Caki2 (cell line): ENCODE data around the gene ZFR2. TPM values are rescaled to one million over a fixed set of nuclear protein-coding genes. Genes with fewer than 3 reads are reported as not detected.
"Not testable (repeated sequence)": the region's sequence is repeated elsewhere in the genome, so short reads cannot be mapped to it uniquely, and the experiment has no call there.

ENCODE experiments used
- DNase-seq: peaks from one replicate; pipeline ENCODE4 v3.0.0-alpha.2; 2015; ENCODE audit warnings: low read depth
- in situ Hi-C: cut with HindIII; loops from 2 replicates; pipeline ENCODE4 v1.10.0; 2016; ENCODE audit warnings: low sequenced_read_pairs, low pct_unique_long_range_greater_than_20kb, mixed read lengths
- total RNA-seq: library from RNA; depleted of rRNA; stranded (reverse); fragments of >200 nt; shearing (Covaris generic); gene quantifications from 2 replicates; pipeline ENCODE4 v1.2.3, GENCODE V29; 2014; ENCODE audit warnings: low replicate concordance

ZFR2 gene
- total RNA-seq, 1 experiment from 2014 or later, result not detected

DNA sequence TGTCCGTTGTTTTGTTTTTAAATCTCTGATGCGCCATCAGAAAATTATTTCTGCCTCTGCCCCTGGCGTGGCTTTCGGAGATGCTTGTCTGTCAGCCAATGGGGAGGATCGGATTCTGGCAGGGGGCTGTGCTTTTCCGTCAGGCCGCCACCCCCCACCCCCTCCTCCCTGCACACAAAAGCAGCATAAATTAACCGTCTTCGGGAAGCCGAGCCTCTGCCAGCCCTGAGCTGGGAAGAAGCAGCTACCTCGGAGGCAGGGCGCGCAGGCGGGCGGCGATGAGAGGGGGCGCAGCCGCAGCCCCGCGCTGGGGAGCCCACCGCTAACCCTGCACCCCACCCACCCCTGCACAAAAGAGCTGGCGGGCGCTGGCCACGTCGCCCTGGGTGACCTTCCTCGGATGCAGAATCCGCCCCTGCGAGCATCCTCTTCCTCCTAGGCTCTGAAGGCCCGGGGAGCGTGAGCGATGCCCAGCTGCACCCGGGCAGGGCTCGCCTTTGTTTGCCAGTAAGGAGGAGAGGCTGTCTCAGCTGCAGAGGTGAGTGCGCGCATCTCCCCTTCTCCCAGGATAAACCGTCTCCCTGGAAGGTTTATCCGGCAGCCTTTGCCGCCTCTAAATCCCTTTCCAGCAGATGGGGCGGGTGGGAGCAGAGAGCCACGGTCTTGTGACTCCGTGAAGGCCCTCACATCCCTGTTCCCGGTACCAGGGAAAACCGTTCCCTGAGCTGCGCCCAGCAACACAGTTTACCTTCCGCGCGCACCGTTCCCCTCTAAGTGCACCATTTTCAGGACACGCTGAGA, 11.8 kb upstream of the ZFR2 start, which contains the start of gene ATCAY:
Gene ATCAY, plus strand, starts transcription at position 215 of the 801 bp plus-strand sequence. CDS start 5,083 bp downstream, outside the sequence.
- no peak for DNase-seq
- in situ Hi-C loops, result no loop called here

DNA sequence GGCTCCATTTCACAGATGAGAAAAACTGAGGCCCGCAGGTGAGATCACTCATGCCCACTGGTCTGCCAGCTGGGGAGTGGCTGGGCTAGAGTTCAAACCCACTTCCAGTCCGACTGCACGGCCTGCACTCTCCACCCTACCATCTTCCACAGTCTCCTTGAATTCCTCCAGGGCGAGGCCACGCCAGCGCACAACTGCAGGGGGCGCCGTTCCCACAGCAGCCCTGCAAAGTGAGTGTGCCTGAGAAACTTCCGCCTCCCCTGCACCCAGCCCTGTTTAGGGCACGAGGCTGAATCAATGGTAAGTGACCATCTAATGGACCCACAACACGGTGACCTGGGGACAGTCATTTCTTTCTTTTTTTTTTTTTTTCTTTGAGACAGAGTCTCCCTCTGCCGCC, 10.8 kb upstream of the ZFR2 start:
- in situ Hi-C loops, result no loop called here
- no peak for DNase-seq

DNA sequence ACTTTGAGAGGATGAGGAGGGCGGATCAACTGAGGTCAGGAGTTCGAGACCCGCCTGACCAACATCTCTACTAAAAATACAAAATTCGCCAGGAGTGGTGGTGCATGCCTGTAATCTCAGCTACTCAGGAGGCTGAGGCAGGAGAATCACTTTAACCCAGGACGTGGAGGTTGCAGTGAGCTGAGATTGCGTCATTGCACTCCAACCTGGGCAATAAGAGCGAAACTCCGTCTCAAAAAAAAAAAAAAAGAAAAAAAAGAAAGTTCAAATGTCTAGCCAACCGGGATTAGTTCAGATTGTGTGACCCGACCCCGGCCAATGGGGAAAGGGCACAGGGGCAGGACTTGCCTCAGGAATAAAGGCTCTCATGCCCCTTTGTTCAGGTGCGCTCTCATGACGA, 5.9 kb upstream of the ZFR2 start:
- DNase-seq, in situ Hi-C loops: not testable (repeated sequence)

DNA sequence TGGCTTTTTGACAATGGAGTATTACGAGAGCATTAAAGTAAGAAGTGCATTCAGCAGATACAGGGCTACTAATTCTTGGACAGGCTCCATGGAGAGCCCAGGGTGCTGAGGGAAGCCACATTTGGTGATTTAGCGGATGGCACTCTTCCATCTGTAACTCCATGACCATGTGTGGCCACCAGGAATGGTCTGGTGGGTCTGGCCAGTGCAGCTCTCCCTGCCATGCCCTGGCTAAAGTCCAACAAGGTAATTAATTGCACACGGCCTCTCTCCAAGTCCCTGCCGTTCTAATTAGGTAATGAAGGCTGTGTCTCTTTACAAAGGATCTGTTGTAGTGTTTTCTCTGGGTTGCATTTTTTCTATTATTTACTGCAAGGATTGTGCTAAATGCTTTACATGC, 4.3 kb upstream of the ZFR2 start:
- in situ Hi-C loops, result no loop called here
- DNase-seq, result no peak

DNA sequence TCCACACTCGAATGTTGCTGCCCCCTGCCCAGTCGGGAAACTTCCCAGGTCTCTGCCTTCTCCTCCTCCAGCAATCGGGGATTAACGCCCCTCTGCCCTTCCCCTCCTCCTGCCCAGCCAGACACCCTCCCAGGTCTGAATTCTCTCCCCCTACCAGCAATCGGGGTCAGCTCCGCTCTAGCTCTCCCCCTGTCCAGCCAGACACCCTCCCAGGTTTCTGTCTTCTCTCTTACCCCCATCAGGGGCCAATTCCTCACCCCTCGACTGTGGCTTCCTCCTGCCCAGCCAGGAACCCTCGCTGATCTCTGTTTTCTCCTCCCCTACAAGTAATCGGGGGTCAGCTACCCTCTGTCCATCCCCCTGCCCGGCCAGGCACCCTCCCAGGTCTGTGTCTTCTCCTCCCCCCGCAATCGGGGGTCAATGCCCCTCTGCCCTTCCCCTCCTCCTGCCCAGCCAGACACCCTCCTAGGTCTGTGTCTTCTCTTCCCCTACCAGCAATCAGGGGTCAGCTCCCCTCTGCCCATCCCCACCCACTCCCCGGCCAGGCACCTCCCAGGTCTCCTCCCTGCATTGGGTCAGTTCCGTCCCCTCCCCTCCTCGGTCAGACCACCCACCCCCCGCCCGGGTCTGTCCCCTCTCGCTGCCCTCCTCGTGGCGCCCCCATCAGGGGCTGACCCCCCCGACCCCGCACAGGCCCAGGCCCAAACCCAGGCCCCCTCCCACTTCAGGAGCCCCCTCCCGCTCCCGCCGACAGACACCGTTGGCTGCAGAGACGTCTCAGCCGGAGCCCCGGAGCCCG, 668 bp downstream of the ZFR2 start:
- in situ Hi-C loops, result no loop called here
- DNase-seq, result no peak

DNA sequence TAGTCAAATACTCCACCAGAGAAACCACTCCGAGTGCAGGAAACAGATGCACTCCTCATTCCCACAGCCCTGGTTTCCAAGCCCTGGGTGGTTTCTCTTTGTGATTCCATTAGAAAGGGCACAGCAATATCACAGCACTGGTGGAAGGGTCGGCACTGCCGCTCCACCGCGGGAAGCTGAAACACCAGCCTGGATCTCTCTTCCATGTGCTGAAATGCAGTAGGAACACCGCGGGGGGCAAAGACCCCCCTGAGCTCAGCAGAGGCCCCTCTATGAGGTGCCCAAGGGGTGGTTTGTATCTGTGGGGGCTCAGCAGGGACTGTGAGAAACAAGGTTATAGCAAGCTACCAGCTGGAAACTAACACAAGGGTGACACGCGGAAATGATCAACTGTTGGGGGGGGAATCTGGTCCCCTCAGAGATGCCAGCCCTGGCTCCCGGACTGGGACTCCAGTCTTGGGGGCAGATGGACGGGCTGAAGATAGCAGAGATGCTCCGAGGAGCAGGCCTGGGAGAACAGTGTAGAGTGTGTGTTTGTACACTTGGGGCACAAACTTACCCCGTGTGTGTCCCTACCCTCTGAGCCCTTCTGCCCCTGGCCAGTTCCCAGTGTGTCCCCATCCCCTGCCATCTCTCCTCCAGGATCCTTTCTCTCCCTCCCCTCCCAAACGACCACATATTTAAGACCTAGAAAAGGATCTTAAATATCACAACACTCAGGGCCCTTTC, 1.8 kb downstream of the ZFR2 start:
- no peak for DNase-seq
- in situ Hi-C loops, result no loop called here

DNA sequence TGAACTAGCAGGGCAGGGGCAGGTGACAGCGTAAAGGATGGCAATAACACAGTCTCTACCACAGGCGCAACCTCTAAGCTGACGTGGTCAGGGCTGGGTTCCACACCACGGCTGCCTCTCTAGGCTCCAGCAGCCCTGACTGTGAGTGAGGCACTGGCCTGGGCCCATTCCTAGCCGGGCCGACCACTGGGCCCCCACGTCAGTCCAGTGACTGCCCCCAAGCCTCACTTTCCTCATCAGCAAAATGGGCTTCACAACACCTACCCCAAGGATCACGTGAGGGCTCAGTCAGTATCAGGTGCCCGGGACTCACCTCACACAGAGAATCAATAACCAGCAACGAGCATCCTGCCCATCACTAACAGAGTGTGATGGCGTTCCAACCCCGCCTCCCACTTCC, 5.2 kb downstream of the ZFR2 start:
- in situ Hi-C loops, result no loop called here
- no peak for DNase-seq

DNA sequence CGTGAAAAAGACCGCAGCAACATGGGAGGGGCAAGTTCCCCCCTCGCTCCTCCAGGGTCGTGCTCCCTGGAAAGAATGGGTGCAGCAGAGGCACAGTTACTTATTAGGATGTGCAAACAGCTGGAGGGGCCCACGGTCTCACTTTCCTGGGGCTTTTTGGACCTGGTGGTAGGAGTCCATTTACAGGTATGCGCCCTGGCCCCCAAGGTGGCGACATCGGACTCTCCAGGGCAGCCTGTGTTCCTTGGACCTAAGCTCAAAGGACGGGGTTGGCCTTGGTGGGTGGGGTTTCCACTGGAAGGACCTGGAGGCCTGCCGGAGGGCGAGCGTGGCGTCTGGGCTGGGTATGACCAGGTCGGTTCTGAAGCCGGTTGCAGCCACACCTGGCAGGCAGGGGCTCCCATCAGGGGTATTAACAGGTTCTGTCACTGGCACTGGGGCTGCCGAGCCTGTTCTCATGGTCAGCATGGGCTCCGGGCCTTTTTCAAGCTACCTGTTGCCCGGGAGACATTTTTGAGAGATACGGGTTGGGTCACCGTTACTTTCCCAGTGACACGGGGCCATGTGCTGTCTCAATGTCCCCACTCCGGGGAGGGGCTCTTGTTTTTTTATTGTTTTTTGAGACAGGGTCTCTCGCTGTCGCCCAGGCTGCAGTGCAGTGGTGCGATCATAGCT, 5.9 kb downstream of the ZFR2 start:
- DNase-seq, result no peak
- in situ Hi-C loops, result no loop called here

DNA sequence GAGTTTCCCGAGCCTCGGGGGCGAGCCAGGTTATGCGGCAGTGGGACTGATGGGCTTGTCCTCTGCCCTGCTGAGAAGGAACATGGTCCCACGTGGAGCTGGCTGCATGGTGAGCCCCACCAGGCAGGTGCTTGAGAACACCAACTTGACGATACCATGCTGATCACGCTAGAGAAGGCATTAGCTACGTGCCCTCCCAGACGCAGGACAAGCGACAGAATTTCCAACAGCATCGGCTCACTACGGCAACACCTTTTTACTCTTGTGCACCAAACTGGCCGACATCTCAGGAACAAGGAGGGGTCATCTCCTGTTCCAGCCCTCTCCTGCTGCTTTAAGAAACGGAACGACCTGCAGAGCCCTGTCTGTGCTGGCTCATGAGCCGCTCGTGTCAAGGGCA, 8.3 kb downstream of the ZFR2 start:
- in situ Hi-C loops, result no loop called here
- DNase-seq, result no peak

DNA sequence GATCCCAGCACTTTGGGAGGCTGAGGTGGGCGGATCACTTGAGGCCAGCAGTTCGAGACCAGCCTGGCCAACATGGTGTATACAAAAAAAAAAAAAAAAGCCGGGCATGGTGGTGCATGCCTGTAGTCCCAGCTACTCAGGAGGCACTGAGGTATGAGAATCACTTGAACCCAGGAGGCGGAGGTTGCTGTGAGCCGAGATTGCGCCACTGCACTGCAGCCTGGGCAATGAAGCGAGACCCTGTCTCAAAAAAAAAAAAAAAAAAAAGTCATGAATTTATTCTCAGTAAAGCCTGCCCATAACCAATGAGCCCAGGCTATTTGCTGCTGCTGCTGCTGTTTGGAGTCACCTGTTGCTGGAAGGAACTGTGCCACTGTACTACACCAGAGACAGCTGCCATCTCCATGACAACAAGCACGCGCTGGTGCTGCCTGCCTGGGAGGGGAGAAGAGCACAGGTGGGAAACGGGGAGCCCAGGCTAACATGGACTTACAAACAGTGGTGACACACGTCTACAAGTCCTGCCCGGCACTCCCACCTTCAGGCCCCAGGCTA, 11.3 kb downstream of the ZFR2 start:
- in situ Hi-C loops, result no loop called here
- DNase-seq, result no peak

DNA sequence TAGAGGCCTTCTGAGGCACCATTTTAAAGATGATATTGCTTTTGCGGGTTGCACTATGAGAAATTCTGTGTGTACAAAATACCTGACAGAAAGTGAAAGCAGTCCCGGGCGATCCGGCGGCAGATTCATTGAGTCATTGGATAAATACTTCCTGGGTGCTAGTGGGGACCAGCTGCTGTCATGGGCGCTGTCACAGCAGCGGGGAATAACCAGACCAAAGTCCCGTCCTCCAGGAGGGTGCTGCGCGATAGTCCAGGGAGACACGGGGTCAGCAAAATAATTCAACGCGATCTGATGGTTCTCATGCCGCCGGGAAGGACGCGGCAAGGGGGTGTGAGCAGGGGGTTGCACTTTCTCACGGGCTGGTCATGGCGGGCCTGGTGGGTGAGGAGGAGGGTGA, 13.5 kb downstream of the ZFR2 start:
- DNase-seq, result peak; percentile 36
- in situ Hi-C loops, result no loop called here

DNA sequence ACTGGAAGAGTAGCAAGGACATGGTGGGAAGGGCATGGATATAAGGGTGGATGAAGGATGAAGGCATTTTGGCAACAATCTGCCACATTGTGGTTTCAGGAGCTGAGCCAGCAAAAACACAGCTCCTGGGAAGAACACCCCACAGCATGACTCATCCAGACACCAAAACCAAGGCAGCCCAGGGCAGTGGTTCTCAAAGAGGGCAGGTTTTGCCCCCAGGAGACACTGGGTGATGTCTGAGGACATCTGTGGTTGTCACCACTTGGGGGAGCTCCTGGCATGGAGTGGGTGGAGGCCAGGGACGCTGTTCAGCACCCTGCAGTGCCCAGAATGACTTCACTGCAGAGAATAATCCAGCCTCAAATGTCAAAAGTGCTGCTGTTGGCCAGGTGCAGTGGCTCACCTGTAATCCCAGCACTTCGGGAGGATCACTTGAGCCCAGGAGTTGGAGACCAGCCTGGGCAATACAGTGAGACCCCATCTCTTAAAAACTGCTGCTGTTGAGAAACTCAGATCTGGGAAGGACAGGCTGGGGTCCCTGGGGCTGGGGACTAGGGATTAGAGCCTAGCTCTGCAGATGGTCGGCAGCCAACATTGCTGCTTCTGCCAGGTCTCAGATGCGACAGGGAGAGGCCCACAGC, 16.1 kb downstream of the ZFR2 start:
- DNase-seq, result peak; percentile 66
- in situ Hi-C loops, result no loop called here

DNA sequence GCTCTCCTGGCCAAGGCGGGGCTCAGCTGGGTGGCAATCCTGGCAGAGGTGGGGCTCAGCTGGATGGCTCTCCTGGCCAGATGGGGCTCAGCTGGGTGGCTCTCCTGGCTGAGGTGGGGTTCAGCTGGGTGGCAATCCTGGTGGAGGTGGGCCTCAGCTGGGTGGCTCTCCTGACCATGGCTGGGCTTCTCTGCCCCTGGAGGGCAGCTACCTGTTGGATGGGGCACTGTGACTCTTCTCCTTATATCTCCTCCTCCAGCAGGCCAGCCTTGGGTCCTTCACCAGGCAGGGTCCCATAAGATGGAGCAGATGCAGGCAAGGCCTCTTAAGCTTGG, 16.7 kb downstream of the ZFR2 start:
- in situ Hi-C loops, result no loop called here
- no peak for DNase-seq

DNA sequence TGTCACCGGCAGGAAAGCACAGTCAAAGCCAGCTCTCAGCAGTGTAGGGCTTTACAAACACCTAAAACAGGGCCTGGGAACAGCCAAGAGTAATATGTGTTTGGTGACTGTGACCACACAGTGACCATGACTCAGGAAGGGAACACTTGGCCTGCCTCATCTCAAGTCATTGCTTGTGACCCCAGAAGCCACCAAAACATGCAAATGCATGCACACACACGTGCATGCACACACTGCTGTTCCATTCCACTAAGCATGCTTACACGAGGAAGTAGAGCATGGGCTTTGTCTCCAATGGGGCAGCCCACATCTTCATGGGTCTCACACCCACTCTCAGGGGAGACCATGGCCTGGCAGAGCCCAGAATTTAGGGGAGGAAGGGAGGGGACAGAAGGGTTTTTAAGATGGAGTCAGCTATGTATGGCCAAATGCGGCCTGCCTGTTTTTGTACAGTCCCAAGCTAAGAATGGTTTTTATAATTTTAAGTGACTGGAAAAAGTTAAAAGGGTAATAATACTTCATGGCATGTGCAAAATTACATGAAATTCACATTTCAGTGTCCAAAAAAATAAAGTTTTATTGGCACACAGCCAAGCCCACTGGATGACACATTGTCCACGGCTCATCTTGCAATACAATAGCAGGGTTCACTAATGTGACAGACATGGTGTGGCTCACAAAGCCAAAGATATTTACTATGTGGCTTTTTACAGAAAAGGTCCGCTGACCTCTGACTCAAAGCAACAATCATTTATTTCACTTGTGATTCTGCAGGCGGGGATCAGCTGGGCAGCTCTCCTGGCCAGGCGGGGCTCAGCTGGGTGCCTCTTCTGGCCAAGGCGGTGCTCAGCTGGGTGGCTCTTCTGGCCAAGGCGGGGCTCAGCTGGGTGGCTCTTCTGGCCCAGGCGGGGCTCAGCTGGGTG, 17.3 kb downstream of the ZFR2 start:
- DNase-seq, result no peak
- in situ Hi-C loops, result no loop called here

DNA sequence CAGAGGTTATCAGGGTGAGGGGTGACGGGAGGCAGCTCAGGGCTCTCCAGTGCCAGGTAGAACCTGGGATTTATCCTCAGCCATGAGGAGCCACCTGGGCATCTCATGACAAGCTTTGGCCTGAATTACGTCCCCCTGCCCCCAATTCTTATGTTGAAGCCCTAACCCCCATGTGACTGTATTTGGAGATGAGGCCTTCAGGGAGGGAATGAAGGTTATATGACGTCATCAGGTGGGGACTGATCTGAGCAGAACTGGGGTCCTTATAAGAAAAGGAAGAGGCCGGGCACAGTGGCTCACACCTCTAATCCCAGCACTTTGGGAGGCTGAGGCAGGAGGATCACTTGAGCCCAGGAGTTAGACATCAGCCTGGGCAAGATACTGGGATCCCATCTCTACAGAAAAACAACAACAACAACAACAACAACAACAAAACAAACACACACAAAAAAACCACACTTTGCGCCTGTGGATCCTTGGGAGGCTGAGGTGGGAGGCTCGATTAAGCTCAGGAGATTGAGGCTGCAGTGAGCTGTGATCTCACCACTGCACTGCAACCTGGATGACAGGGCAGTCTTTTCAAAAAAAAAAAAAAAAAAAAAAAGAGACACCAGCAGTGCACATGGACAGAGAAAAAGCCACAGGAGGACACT, 18.4 kb downstream of the ZFR2 start:
- DNase-seq, result no peak
- in situ Hi-C loops, result no loop called here

DNA sequence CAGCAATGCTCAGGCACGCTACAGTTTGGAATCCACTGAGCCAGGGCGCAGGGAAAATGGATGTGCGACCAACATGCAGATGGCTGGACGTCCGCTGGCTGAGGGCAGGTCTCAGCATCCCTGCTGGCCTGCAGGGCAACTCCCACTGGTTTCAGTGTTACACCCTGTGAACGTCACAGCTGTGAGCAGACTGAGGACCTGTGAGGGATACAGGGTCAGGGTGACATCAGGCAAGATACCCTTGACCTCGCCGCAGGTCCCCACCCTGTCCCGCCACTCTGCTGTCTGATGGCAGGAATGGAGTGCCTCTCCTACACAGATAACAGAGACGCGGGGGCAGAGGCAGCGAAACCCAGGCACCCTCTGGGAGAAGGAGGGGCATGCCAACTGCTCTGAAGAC, 19.1 kb downstream of the ZFR2 start:
- DNase-seq, result no peak
- in situ Hi-C loops, result no loop called here
